ENCODE measurements around the gene TMEM86A. TPM values are rescaled to one million over a fixed set of nuclear protein-coding genes. Genes with fewer than 3 reads are reported as not detected.

The TMEM86A gene
- total and polyA plus RNA-seq, 2 donors (not counting 3 experiments of a cell fraction or from before 2014, with no cell fraction given), result 2.1 to 2.6 TPM

GRCh38 chr11:18728658-18729057, 30.1 kb downstream of the TMEM86A start:
- H3K36me3 ChIP-seq (ENCODE audit: control insufficient read depth in 2 of 2, extremely low read depth in 1 of 2, insufficient read depth in 2 of 2, low read length in 2 of 2), result no peaks in the 10 kb centered on the region
- no peak overlapping the region for H3K27ac ChIP-seq (ENCODE audit: insufficient read depth, low read depth, low read length)
- no peaks in the 10 kb centered on the region for H3K4me1 ChIP-seq (ENCODE audit: control insufficient read depth, extremely low read depth, insufficient read depth, low read length)
- H2AFZ ChIP-seq (ENCODE audit: low read depth, low read length), result no peak overlapping the region
- no TSS peak for BruUV-seq (replicated peaks)
- POLR2A ChIA-PET, result no interaction called here
- dilution Hi-C loops (cut with MboI; ENCODE audit: extremely low pct_ligation_motif_present, low sequenced_read_pairs), result no loop called here
- DNase-seq (ENCODE audit: low read depth, low spot score) (no peak), FAIRE-seq (no peak)
- no peak for TF ChIP-seq GATA2 (IDR thresholded peaks at IDR 0.05; ENCODE audit: insufficient read depth, insufficient read length, low read depth, low read length)
- TF ChIP-seq CTCF (IDR thresholded peaks at IDR 0.05; ENCODE audit: extremely low read depth in 1 of 2, insufficient read depth in 1 of 2, low read depth in 1 of 2, low read length in 2 of 2), result no peak
- TF ChIP-seq POLR2A (IDR thresholded peaks at IDR 0.05; ENCODE audit: low read depth, low read length), result no peak
- no peak for TF ChIP-seq JUN (IDR thresholded peaks at IDR 0.05; ENCODE audit: borderline replicate concordance, insufficient read depth, insufficient read length, low read depth)
- no peak for TF ChIP-seq EZH2 (IDR thresholded peaks at IDR 0.05; ENCODE audit: borderline replicate concordance, low read depth, low read length, severe bottlenecking)
- TF ChIP-seq MAX (IDR thresholded peaks at IDR 0.05; ENCODE audit: insufficient read depth, insufficient read length), result no peak
- no peak for TF ChIP-seq MYC (IDR thresholded peaks at IDR 0.05; ENCODE audit: low read depth, low read length)
- no peak for TF ChIP-seq POLR2AphosphoS5 (IDR thresholded peaks at IDR 0.05; ENCODE audit: insufficient read depth, low read depth, low read length)
- no peak for TF ChIP-seq FOS (IDR thresholded peaks at IDR 0.05; ENCODE audit: borderline replicate concordance, insufficient read depth, low read length)
- no peak overlapping the region for H3K4me3 ChIP-seq (replicated peaks in 1 of 3; ENCODE audit: insufficient read depth in 1 of 3, low read depth in 1 of 3, low read length in 3 of 3)
- no peaks in the 10 kb centered on the region for H3K9me3 ChIP-seq (replicated peaks; ENCODE audit: control insufficient read depth, insufficient read depth, low read length)
- H3K9me1 ChIP-seq (replicated peaks; ENCODE audit: control insufficient read depth, extremely low read depth, insufficient read depth, low read length), result no peaks in the 10 kb centered on the region
- no peak overlapping the region for H3K9ac ChIP-seq (replicated peaks; ENCODE audit: extremely low read depth, insufficient read depth, low read length)
- H3K79me2 ChIP-seq (ENCODE audit: control insufficient read depth, insufficient read depth, low read length), result no peaks in the 10 kb centered on the region
- H4K20me1 ChIP-seq (replicated peaks; ENCODE audit: control insufficient read depth, extremely low read depth, insufficient read depth, low read length), result no peaks in the 10 kb centered on the region
- CTCF ChIA-PET, result interaction anchor here (1.0 to 2.7 kb wide), 12 partner anchors 9 to 613 kb away, joined by 3 to 21 read pairs (median 6); partner anchors contain the start of gene TMEM86A
- peaks cover 0 to 3% of the 10 kb centered on the region in 2 experiments for H3K27me3 ChIP-seq (ENCODE audit: control insufficient read depth in 2 of 2, insufficient read depth in 2 of 2, low read length in 2 of 2)
- intact Hi-C loops (cut with micrococcal nuclease), result no loop called here
- H3K4me2 ChIP-seq (ENCODE audit: insufficient read depth, low read length), result no peak overlapping the region

Measured in endothelial cell of umbilical vein (primary cell).